Astrocyte of the cerebellum (primary cell): ENCODE data around the gene RSPRY1.

Experiments used
- DNase-seq: peaks from one replicate; pipeline ENCODE4 v3.0.0-alpha.2; 2011; ENCODE audit warnings: low read depth
- H3K4me3 ChIP-seq: 2 replicates; pipeline ENCODE4 v1.5.1; 2011; ENCODE audit warnings: mild to moderate bottlenecking, low read depth, low read length, moderate library complexity
- CTCF ChIP-seq: IDR thresholded peaks from 2 replicates; pipeline ENCODE4 v1.5.1; 2012; ENCODE audit warnings: low read length, low read depth, moderate library complexity, mild to moderate bottlenecking; ENCODE audit errors: missing control alignments
- in situ Hi-C: cut with HindIII; loops from 2 replicates; pipeline ENCODE4 v1.10.0; 2017; ENCODE audit warnings: low sequenced_read_pairs

Gene RSPRY1

GRCh38 chr16:57277586-57277985, 91.5 kb downstream of the RSPRY1 start:
- in situ Hi-C loops: no loop called here
- peak; percentile 45 for DNase-seq

DNA sequence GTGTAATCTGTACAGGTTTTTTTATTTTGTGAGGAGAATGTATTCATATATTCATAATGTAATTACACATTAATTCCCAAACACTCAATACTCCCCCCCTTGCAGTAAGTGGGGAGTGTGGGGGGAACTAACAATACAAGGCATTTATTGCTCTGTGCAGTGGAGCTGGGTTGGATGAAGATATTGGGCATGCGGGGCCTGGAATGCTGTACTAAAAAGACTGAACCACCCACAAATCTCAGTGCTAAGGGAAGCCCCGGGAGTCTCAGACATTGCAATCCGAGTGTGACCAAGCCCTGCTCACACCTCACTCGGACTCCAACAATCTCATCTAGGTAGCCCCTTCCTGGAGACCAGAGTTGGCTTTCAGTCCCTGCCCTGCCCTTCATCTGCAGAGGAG, 92.4 kb downstream of the RSPRY1 start:
- TF ChIP-seq CTCF: no peak
- in situ Hi-C loops: no loop called here
- DNase-seq: no peak
- no peak overlapping the region for H3K4me3 ChIP-seq

More at GRCh38 chr16:57277586-57277985, 91.5 kb downstream of the RSPRY1 start:
- no peak for TF ChIP-seq CTCF
- H3K4me3 ChIP-seq: no peak overlapping the region

GRCh38 chr16:57279780-57280638, 93.9 kb downstream of the RSPRY1 start:
- in situ Hi-C loops: no loop called here
- no peak overlapping the region for H3K4me3 ChIP-seq

GRCh38 chr16:57281791-57282190, 95.7 kb downstream of the RSPRY1 start:
- in situ Hi-C loops: no loop called here
- DNase-seq: no peak
- no peak overlapping the region for H3K4me3 ChIP-seq
- no peak for TF ChIP-seq CTCF

More at GRCh38 chr16:57279780-57280638, 93.9 kb downstream of the RSPRY1 start:
- no peak for TF ChIP-seq CTCF
- no peak for DNase-seq

- no peak overlapping the region for H3K4me3 ChIP-seq
- in situ Hi-C loops: no loop called here
- no peak for DNase-seq
- no peak for TF ChIP-seq CTCF
These were observed 96.5 kb downstream of the RSPRY1 start for GRCh38 chr16:57282510-57283213.

DNA sequence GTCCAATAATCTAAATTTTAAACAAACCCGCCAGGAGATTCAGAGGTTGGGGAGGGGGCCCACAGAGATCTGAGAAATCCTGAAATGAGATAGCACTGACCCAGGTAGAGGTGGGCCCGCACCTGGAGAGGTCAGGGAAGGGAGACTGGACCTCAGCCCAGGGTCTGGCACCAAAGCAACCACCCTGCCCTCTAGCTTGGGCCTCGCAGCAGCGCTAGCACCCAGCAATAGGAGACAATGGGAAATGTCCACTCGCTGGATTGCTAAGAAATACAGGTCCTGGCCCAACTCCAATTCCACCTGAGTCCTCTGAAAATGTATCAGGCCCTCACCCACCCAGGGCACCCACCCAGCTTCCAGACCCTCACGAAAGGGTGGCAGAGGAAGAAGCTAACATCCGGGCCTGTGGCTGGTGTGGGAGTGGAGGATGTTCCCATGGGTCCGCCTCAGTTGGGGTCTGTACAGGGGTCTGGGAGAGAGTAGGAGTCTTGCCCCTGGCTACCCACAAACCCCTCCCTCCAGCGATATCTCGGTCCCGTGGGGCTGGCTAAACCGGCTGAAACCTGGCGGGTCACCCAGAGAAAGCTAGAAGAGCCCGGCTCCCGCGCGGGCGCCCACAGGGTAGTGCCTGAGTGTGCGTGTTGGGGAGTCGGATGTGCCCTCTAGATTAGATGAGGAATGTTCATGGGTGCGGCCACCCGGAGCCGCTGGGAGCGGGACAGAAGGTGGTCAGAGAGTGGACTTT, 97.3 kb downstream of the RSPRY1 start:
- no peak for DNase-seq
- TF ChIP-seq CTCF: no peak
- no peak overlapping the region for H3K4me3 ChIP-seq
- in situ Hi-C loops: no loop called here
